NK-92 treated with Interleukin-12 subunit alpha and Interleukin-12 subunit beta, amount 100 ng/mL, for 24 hours (cell line): ENCODE data around the gene FGF22.
"Not testable (repeated sequence)": the region's sequence is repeated elsewhere in the genome, so short reads cannot be mapped to it uniquely, and the experiment has no call there.

Experiments used
- DNase-seq: peaks from one replicate; lab custom pipeline; 2025; lab: John Stamatoyannopoulos, UW

FGF22 gene

GRCh38 chr19:607301-608154 is 32.2 kb upstream of the FGF22 start:
- no peak for DNase-seq

GRCh38 chr19:608155-609003 is 31.3 kb upstream of the FGF22 start:
- DNase-seq: no peak

GRCh38 chr19:609004-609346 is 30.7 kb upstream of the FGF22 start:
- DNase-seq: no peak

GRCh38 chr19:610071-610800 is 29.4 kb upstream of the FGF22 start:
- DNase-seq: no peak

- no peak for DNase-seq
Observed at GRCh38 chr19:610801-611480, 28.7 kb upstream of the FGF22 start.

- DNase-seq: no peak
Observed at GRCh38 chr19:611481-611868, 28.2 kb upstream of the FGF22 start.

- no peak for DNase-seq
Observed at GRCh38 chr19:612941-613340, 26.7 kb upstream of the FGF22 start.

- DNase-seq: no peak
Observed at GRCh38 chr19:613732-614567, 25.7 kb upstream of the FGF22 start.

- DNase-seq: no peak
Observed at GRCh38 chr19:615619-616018, 24.1 kb upstream of the FGF22 start.

- no peak for DNase-seq
Observed at GRCh38 chr19:616062-616700, 23.5 kb upstream of the FGF22 start.

- DNase-seq: no peak
Observed at GRCh38 chr19:616747-617526, 22.7 kb upstream of the FGF22 start.

- DNase-seq: no peak
Observed at GRCh38 chr19:617551-618246, 22.0 kb upstream of the FGF22 start.

- DNase-seq: no peak
Observed at GRCh38 chr19:618247-618619, 21.4 kb upstream of the FGF22 start.

GRCh38 chr19:618674-619285 is 20.9 kb upstream of the FGF22 start:
- DNase-seq: no peak

GRCh38 chr19:619286-620002 is 20.2 kb upstream of the FGF22 start:
- no peak for DNase-seq

- no peak for DNase-seq
Observed at GRCh38 chr19:620166-620862, 19.4 kb upstream of the FGF22 start.

GRCh38 chr19:621191-621590 is 18.5 kb upstream of the FGF22 start:
- DNase-seq: not testable (repeated sequence)
